Colonic mucosa (tissue), 4 donors: ENCODE data around the gene LRWD1. TPM values are rescaled to one million over a fixed set of nuclear protein-coding genes. Genes with fewer than 3 reads are reported as not detected.
"Not testable (repeated sequence)": the region's sequence is repeated elsewhere in the genome, so short reads cannot be mapped to it uniquely, and the experiment has no call there.

ENCODE experiments used
- DNase-seq: peaks from one replicate; pipeline ENCODE4 v3.0.0-alpha.2; 2020
- H3K27ac ChIP-seq: fragments of 200-600 bp; one replicate; pipeline ENCODE4 v1.8.0; 2021
- H3K27me3 ChIP-seq: fragments of 200-600 bp; one replicate; pipeline ENCODE4 v1.8.0; 2021
- H3K36me3 ChIP-seq: fragments of 200-600 bp; one replicate; pipeline ENCODE4 v1.8.0; 2021
- H3K4me1 ChIP-seq: fragments of 200-600 bp; one replicate; pipeline ENCODE4 v1.8.0; 2021; ENCODE audit warnings: mild to moderate bottlenecking
- H3K4me3 ChIP-seq: fragments of 200-600 bp; one replicate; pipeline ENCODE4 v1.8.0; 2021
- H3K9ac ChIP-seq, 2 donors: one replicate each; pipeline ENCODE4 v1.7.0; 2013; ENCODE audit warnings: control low read depth in 2 of 2, low read depth in 2 of 2, low read length in 2 of 2
- H3K9me3 ChIP-seq: fragments of 200-600 bp; one replicate; pipeline ENCODE4 v1.8.0; 2021
- intact Hi-C: fragments of 100-400 bp; cut with DNase I; formaldehyde crosslinking; loops from one replicate; pipeline ENCODE4 v1.14.1; 2022
- total RNA-seq, 2 donors: library from RNA; stranded (reverse); fragmentation: NEBNext Ultra II Directional in 1 of 2; extraction: Animal tissue kit (Norgen Biotek cat#: 25700) in 1 of 2; gene quantifications; one replicate each; pipeline ENCODE4 v1.2.1, GENCODE V29; 2021
- TF ChIP-seq, protein P1 (sequence below): fragments of 200-600 bp; IDR thresholded peaks from one replicate; pipeline ENCODE4 v1.8.0; 2022; ENCODE audit warnings: antibody characterized with exemption, mild to moderate bottlenecking
- donor health status: healthy.
- donor health status: DM: no; HTN: no; CAD: no.
- donor health status: DM: no; HTN: no; CAD: no.

The LRWD1 gene
- total RNA-seq, 2 donors from 2014 or later, result 11.4 to 19.6 TPM

DNA sequence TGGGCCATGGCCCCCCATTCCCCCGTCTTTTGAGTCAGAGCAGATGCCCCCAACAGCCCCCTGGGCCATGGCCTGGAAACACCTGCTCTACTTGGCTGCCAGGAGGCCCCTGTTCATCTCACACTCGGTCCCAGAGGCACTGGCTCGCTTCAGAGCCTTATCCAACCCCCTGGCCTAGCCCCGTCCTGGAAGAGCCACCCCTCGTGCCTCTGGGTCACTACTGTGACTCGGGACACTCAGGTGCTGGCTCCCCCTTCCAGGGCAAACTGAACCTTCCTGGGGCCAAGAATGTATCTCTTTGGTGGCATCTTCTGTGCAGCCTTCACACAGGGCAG, 7.0 kb downstream of the LRWD1 start:
- H3K27ac ChIP-seq, result no peak overlapping the region
- no peaks in the 10 kb centered on the region for H3K4me1 ChIP-seq
- intact Hi-C loops, result no loop called here
- no peak for DNase-seq
- H3K27me3 ChIP-seq, result no peaks in the 10 kb centered on the region
- H3K9ac ChIP-seq, result no peak overlapping the region
- no peak overlapping the region for H3K4me3 ChIP-seq
- H3K36me3 ChIP-seq, result peaks cover 4% of the 10 kb centered on the region
- TF ChIP-seq, protein P1, sequence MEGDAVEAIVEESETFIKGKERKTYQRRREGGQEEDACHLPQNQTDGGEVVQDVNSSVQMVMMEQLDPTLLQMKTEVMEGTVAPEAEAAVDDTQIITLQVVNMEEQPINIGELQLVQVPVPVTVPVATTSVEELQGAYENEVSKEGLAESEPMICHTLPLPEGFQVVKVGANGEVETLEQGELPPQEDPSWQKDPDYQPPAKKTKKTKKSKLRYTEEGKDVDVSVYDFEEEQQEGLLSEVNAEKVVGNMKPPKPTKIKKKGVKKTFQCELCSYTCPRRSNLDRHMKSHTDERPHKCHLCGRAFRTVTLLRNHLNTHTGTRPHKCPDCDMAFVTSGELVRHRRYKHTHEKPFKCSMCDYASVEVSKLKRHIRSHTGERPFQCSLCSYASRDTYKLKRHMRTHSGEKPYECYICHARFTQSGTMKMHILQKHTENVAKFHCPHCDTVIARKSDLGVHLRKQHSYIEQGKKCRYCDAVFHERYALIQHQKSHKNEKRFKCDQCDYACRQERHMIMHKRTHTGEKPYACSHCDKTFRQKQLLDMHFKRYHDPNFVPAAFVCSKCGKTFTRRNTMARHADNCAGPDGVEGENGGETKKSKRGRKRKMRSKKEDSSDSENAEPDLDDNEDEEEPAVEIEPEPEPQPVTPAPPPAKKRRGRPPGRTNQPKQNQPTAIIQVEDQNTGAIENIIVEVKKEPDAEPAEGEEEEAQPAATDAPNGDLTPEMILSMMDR, result no peak
- no peaks in the 10 kb centered on the region for H3K9me3 ChIP-seq

DNA sequence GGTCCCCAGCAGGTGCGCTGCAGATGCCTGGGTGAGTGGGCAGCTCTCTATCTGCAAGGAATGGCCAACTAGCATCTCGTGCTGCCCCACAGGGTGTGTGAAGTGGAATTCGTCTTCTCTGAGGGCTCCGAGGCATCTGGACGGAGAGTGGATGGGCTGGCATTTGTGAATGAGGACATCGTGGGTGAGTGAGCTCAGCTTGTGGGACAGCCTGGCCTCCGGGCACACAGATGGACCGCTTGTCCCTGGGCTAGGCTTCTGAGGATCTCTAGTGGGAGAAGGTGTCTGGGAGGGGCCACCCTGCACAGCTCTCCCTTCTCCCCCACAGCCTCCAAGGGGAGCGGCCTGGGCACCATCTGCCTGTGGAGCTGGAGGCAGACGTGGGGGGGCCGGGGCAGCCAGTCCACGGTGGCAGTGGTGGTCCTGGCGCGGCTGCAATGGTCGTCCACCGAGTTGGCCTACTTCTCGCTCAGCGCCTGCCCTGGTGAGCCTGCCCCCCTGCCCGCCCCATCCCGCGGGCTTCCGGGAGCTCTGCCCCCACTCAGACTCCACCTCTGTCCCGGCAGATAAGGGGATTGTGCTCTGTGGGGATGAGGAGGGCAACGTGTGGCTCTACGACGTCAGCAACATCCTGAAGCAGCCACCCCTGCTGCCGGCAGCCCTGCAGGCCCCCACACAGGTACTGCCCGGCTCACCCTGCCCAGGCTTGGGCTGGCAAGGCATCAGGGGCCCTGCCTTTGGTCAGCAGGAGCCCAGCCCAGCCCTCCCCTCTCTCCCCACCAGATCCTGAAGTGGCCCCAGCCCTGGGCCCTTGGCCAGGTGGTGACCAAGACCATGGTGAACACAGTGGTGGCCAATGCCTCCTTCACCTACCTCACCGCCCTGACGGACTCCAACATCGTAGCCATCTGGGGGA, 7.6 kb downstream of the LRWD1 start:
- Histone ChIP-seq H3K4me1 (no peaks in the 10 kb centered on the region), H3K27me3 (no peaks in the 10 kb centered on the region), H3K9ac (no peak overlapping the region), H3K27ac (no peak overlapping the region), H3K36me3 (peaks cover 4% of the 10 kb centered on the region), H3K4me3 (no peak overlapping the region), H3K9me3 (no peaks in the 10 kb centered on the region)
- DNase-seq, result no peak
- intact Hi-C loops, result no loop called here
- TF ChIP-seq, protein P1, result no peak

DNA sequence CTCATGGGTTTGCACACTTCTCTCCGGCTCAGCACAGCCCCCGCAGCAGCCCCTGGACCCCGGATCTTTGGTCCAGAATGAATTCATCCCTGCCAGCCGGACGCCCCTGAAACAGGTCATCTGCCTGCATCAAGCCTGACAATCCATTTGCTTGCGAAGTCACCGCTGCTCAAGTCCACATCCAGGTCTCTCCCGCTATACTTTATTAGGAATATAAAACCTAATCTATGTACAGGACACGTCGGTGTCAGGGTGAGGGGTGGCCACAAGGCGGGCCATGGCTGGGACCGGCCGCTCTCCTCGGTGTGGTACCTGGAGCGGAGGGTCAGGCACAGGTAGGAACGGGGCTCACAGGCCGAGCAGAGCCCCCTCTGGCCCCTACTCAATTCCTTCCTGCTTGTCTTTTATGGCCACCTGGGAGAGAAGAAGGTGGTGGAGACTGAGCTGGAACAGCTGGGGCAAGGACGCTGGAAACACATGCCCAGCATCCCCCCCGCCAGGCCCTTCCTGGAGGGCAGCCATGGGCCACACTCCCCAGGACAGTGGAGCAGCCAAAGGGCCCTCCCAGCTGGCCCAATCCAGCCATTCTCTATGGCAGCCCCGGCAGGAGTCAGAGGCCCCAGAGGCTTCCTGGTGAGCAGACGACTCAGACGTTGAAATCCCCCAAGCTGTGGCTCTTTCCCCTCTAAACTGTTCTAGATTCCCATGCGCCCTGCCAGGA, 8.6 kb downstream of the LRWD1 start:
- Histone ChIP-seq H3K9ac (no peak overlapping the region), H3K9me3 (no peaks in the 10 kb centered on the region), H3K27ac (no peak overlapping the region), H3K4me3 (no peak overlapping the region), H3K4me1 (no peaks in the 10 kb centered on the region), H3K36me3 (peaks cover 3% of the 10 kb centered on the region), H3K27me3 (no peaks in the 10 kb centered on the region)
- intact Hi-C loops, result no loop called here
- DNase-seq, result no peak
- TF ChIP-seq, protein P1, result no peak

DNA sequence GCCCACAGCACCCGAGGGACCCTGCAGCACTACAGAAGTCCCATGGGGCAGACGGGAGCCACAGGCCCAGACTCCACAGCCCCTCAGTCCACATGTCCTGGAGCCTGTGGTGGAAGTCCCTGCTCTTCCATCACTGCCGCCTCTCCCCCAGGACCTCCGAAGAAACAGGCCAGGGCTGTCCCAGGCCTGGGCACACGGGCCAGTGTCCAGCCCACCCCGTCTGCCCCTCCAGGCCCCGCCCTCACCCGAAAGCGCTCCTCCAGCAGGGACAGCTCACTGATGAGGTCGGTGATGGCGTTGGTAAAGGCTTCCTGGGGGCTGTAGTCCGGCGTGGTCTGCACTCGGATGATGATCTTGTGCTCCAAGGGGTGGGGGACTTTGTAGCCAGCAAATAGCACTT, 9.3 kb downstream of the LRWD1 start:
- H3K27ac ChIP-seq, H3K4me1 ChIP-seq, DNase-seq, H3K9ac ChIP-seq, H3K9me3 ChIP-seq, H3K4me3 ChIP-seq, intact Hi-C loops, H3K27me3 ChIP-seq, H3K36me3 ChIP-seq: not testable (repeated sequence)

DNA sequence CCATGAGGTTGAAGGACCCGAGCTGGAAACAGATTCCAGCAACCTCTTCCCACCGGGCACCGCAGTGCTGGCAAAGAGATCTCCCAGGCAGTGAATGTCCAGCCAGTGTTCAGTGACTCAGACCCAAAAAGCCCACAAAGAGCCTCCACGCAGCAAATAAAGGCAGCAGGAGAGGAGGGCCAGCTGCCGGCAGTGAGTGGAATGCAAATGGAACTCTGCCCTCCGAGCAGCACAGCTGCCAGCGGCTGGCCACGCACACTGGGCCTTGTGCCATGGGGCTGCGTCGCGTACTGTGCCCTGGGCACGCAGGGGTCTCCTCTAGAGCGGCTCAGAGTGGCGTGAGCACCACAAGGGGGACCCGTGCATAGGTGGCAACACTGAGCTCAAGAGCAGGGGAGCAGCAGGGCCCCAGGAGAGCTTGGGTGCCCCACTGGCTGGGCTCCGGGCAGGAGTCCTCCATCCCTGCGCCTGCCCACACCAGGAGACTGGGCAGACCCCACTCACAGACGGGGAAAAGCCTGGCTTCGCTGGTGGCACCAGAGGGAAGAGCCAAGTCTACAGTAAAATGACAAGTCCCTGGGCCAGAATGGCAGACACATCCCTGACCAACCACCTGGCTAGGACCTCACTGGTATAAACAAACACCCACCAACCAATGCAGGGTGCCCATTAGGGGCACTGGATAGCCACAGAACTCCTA, 10.1 kb downstream of the LRWD1 start:
- H3K9me3 ChIP-seq, H3K4me1 ChIP-seq, H3K27me3 ChIP-seq, DNase-seq, H3K9ac ChIP-seq, H3K36me3 ChIP-seq, H3K4me3 ChIP-seq, intact Hi-C loops, H3K27ac ChIP-seq: not testable (repeated sequence)

DNA sequence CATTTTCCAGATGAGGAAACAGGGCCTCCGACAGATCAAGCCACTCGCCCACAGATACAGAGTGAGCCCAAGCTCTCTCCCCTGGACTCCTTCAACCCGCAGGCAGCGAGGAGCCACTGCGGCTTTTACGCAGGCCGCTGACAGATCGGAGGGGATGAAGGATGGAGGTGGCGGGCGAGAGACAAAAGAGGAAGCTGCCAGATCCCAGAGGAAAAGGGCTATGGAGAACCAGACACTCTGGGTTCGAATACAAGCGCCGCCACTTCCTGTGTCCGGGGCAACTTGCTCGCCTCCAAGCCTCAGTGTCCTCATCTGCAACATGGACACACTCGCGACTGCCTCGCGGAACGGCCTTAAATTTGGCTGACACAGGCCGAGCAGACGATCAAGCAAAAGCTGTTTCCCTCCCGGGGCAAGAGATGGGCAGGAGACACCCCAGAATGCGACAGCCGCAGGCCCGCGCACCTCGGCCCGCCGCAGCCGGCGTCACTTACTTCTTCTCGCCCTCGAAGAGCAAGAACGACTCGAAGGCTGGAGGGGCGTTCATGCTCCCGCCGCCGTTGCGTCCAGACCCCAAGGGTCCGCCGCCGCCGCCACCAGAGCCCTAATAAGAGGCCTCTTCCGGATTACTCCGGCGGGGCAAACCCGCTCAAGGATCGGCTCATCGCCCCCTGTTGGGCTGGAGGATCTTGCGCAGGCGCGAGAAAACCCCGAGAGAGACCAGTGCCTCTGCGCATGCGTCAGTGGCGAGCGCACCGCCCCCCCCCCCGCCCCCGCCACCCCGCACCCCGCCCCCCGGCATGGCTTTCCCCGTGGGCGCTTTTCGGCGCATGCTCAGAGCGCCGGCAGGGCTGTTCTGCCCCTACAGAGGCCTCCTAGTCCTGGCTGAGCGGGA, 13.8 kb downstream of the LRWD1 start, which contains the start of gene POLR2J:
Gene POLR2J (minus strand): TSS at position 609 of the 895 bp plus-strand sequence. CDS start 62 bp downstream, at position 547.
- TF ChIP-seq, protein P1, result peak; percentile 30
- peak within 1 kb of the TSS; percentile 30 for H3K4me3 ChIP-seq
- H3K4me1 ChIP-seq, H3K9ac ChIP-seq, H3K36me3 ChIP-seq, intact Hi-C loops, H3K27ac ChIP-seq, H3K9me3 ChIP-seq, H3K27me3 ChIP-seq: not testable (repeated sequence)
- DNase-seq, result peak; percentile 95

DNA sequence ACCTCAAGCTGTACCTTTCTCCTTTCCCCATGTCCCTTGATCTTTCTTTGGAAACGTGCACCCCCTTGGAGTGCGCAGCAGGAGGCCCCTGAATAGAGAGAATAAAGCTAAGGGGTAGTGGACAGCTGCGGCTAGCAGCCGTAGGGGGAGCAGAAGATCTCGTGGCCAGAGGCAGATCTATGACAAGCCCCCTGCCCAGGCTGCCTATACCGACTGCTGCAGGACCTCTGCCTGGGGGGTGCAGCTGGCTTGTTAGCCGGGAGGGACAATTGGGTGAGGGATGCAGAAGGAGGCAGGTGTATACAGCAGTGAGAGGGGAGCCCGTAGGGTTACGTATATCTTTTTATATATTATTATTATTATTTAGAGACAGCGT, 14.4 kb downstream of the LRWD1 start:
- H3K4me1 ChIP-seq, H3K4me3 ChIP-seq, H3K9me3 ChIP-seq, H3K9ac ChIP-seq, DNase-seq, H3K27me3 ChIP-seq, intact Hi-C loops, H3K27ac ChIP-seq, H3K36me3 ChIP-seq: not testable (repeated sequence)

DNA sequence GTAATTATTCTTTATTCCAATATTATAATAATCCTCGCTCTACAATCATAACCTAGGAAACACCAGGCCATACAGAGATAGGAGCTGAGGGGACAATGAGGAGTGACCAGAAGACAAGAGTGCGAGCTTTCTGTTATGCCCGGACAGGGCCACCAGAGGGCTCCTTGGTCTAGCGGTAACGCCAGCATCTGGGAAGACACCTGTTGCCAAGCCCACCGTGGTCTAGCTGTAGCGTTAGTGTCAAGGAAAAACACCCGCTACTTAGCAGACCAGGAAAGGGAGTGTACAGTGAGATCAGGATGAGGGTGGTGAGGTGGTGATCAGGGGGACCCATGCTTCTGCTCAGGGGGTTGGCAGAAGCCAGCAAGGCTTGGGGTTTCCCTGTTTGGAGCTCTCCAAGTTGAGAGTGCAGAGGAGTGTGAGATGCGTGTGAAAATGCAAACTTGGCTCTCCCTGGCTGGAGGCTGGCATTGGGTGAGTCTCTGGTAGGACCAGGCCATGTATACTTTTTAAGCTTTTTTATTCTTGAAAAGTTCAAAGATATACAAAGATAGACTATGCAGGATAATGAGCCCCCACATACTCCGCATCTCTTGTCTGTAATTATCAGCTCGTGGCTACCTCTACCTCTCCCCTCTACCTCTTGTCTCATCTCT, 15.3 kb downstream of the LRWD1 start:
- DNase-seq, result peak; percentile 68
- H3K9me3 ChIP-seq, intact Hi-C loops, H3K4me3 ChIP-seq, H3K9ac ChIP-seq, H3K27me3 ChIP-seq, H3K4me1 ChIP-seq, H3K36me3 ChIP-seq, H3K27ac ChIP-seq: not testable (repeated sequence)
